ENCODE data around the gene CYB5R4.

- TF ChIP-seq, protein P1, sequence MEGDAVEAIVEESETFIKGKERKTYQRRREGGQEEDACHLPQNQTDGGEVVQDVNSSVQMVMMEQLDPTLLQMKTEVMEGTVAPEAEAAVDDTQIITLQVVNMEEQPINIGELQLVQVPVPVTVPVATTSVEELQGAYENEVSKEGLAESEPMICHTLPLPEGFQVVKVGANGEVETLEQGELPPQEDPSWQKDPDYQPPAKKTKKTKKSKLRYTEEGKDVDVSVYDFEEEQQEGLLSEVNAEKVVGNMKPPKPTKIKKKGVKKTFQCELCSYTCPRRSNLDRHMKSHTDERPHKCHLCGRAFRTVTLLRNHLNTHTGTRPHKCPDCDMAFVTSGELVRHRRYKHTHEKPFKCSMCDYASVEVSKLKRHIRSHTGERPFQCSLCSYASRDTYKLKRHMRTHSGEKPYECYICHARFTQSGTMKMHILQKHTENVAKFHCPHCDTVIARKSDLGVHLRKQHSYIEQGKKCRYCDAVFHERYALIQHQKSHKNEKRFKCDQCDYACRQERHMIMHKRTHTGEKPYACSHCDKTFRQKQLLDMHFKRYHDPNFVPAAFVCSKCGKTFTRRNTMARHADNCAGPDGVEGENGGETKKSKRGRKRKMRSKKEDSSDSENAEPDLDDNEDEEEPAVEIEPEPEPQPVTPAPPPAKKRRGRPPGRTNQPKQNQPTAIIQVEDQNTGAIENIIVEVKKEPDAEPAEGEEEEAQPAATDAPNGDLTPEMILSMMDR (IDR thresholded peaks at IDR 0.05; ENCODE audit: low read depth, low read length) = no peak
- TF ChIP-seq EZH2phosphoT487 (IDR thresholded peaks at IDR 0.05; ENCODE audit: low read depth) = no peak
Measured at GRCh38 chr6:83978997-83979396, 119.5 kb downstream of the CYB5R4 start.
